CD14-positive monocyte (primary cell): ENCODE results near the gene SLIT1. TPM values are rescaled to one million over a fixed set of nuclear protein-coding genes. Genes with fewer than 3 reads are reported as not detected.

ENCODE experiments used
- DNase-seq, 3 donors: peaks; one replicate each; pipeline ENCODE4 v3.0.0-alpha.2; 2011 to 2022
- H2AFZ ChIP-seq: 2 replicates; pipeline ENCODE4 v1.6.0; 2012; ENCODE audit warnings: mild to moderate bottlenecking, low read depth, low read length, inconsistent platforms; ENCODE audit not compliant: insufficient read depth, poor library complexity, severe bottlenecking
- H3K27ac ChIP-seq, 2 donors: 1 replicate in 1 of 2; 2 replicates in 1 of 2; pipeline ENCODE4 v1.5.1; 2012 to 2013; ENCODE audit warnings: low read length in 2 of 2, control low read depth in 1 of 2, inconsistent platforms in 1 of 2, low read depth in 1 of 2, mild to moderate bottlenecking in 1 of 2
- H3K27me3 ChIP-seq, 2 donors: one replicate each; pipeline versions ENCODE4 v1.6.0 to v1.6.1; 2011 to 2013; ENCODE audit warnings: low read length in 2 of 2; ENCODE audit not compliant: control insufficient read depth in 2 of 2, insufficient read depth in 2 of 2
- H3K36me3 ChIP-seq, 2 donors: replicated peaks in 1 of 2; 1 replicate in 1 of 2; 2 replicates in 1 of 2; pipeline versions ENCODE4 v1.5.1 to v1.6.1; 2012 to 2013; ENCODE audit warnings: low read length in 2 of 2, control low read depth in 1 of 2, inconsistent platforms in 1 of 2, mild to moderate bottlenecking in 1 of 2; ENCODE audit not compliant: insufficient read depth in 2 of 2, control insufficient read depth in 1 of 2
- H3K4me1 ChIP-seq, 2 donors: 1 replicate in 1 of 2; 2 replicates in 1 of 2; pipeline versions ENCODE4 v1.5.1 to v1.6.1; 2012 to 2013; ENCODE audit warnings: low read length in 2 of 2, control low read depth in 1 of 2, inconsistent platforms in 1 of 2, mild to moderate bottlenecking in 1 of 2, moderate library complexity in 1 of 2; ENCODE audit not compliant: insufficient read depth in 2 of 2, control insufficient read depth in 1 of 2
- H3K4me2 ChIP-seq: replicated peaks from 2 replicates; pipeline ENCODE3; 2012; ENCODE audit warnings: low read length, moderate library complexity, mild to moderate bottlenecking; ENCODE audit not compliant: poor library complexity, severe bottlenecking; ENCODE audit errors: extremely low read depth
- H3K4me3 ChIP-seq, 3 experiments: fragments of 200-600 bp in 1 of 3; sonication (generic) in 1 of 3; replicated peaks in 1 of 3; 1 replicate in 2 of 3; 2 replicates in 1 of 3; pipeline ENCODE4 v1.5.1; 2011 to 2013; ENCODE audit warnings: low read length in 3 of 3, mild to moderate bottlenecking in 3 of 3, control low read depth in 2 of 3, low read depth in 2 of 3, inconsistent platforms in 1 of 3, moderate library complexity in 1 of 3
- H3K79me2 ChIP-seq: 2 replicates; pipeline ENCODE4 v1.6.0; 2012; ENCODE audit warnings: mild to moderate bottlenecking, control low read depth, inconsistent platforms, low read length, moderate library complexity; ENCODE audit not compliant: insufficient read depth
- H3K9ac ChIP-seq: 2 replicates; pipeline ENCODE4 v1.6.0; 2017; ENCODE audit warnings: low read length, mild to moderate bottlenecking; ENCODE audit not compliant: insufficient read depth, poor library complexity, severe bottlenecking
- H3K9me3 ChIP-seq, 2 donors: replicated peaks in 1 of 2; 1 replicate in 1 of 2; 2 replicates in 1 of 2; pipeline versions ENCODE4 v1.5.1 to v1.6.1; 2012 to 2013; ENCODE audit warnings: low read length in 2 of 2, control low read depth in 1 of 2; ENCODE audit not compliant: control insufficient read depth in 1 of 2, insufficient read depth in 1 of 2
- H4K20me1 ChIP-seq: 2 replicates; pipeline ENCODE4 v1.6.0; 2012; ENCODE audit warnings: mild to moderate bottlenecking, low read length, control low read depth, moderate library complexity; ENCODE audit not compliant: insufficient read depth
- H3K27ac Mint-ChIP-seq, 7 donors: one replicate each; pipeline ENCODE4 v1.8.0; 2020; ENCODE audit warnings: mild to moderate bottlenecking in 7 of 7, mixed read lengths in 7 of 7, moderate library complexity in 6 of 7, inconsistent platforms in 2 of 7
- H3K27me3 Mint-ChIP-seq, 3 donors: one replicate each; pipeline ENCODE4 v1.8.0; 2021 to 2022; ENCODE audit warnings: low read depth in 3 of 3, mild to moderate bottlenecking in 3 of 3, mixed read lengths in 3 of 3, moderate library complexity in 3 of 3, inconsistent platforms in 1 of 3
- H3K36me3 Mint-ChIP-seq, 2 donors: one replicate each; pipeline ENCODE4 v1.8.0; 2020; ENCODE audit warnings: mixed read lengths in 2 of 2, inconsistent platforms in 1 of 2, mild to moderate bottlenecking in 1 of 2
- H3K4me1 Mint-ChIP-seq: one replicate; pipeline ENCODE4 v1.8.0; 2020; ENCODE audit warnings: mild to moderate bottlenecking, mixed read lengths
- H3K4me3 Mint-ChIP-seq, 2 donors: one replicate each; pipeline ENCODE4 v1.8.0; 2020; ENCODE audit warnings: mild to moderate bottlenecking in 2 of 2, mixed read lengths in 2 of 2, moderate library complexity in 1 of 2
- H3K9me3 Mint-ChIP-seq, 7 donors: one replicate each; pipeline ENCODE4 v1.8.0; 2020 to 2022; ENCODE audit warnings: mixed read lengths in 7 of 7, mild to moderate bottlenecking in 6 of 7, moderate library complexity in 6 of 7, inconsistent platforms in 2 of 7
- CTCF ChIP-seq: fragments of 200-600 bp; IDR thresholded peaks from one replicate; pipeline ENCODE4 v1.8.0; 2022; ENCODE audit warnings: antibody characterized with exemption, mild to moderate bottlenecking
- WGBS: methylation state at CpG from one replicate; pipeline ENCODE4 v1.1.5; 2013; ENCODE audit warnings: missing lambda C conversion rate; ENCODE audit not compliant: insufficient coverage; 5-methylcytosine and 5-hydroxymethylcytosine counted together
- intact Hi-C, 2 donors: fragments of 100-400 bp; cut with micrococcal nuclease; formaldehyde crosslinking; loops; one replicate each; pipeline versions ENCODE4 v1.15.0 to v1.15.1; 2023
- polyA plus RNA-seq, 3 donors: library from polyadenylated mRNA; depleted of rRNA in 1 of 3; unstranded in 2 of 3; stranded (reverse) in 1 of 3; fragments of 300-500 nt in 2 of 3; fragments of >200 nt in 1 of 3; fragmentation: Illumina TruSeq in 2 of 3; gene quantifications; 1 replicate in 2 of 3; 2 replicates in 1 of 3; pipeline ENCODE4 v1.2.3, GENCODE V29; 2012 to 2021

The SLIT1 gene
- polyA plus RNA-seq, 3 donors: 0.05 to 0.81 (median 0.16) TPM

GRCh38 chr10:97057491-97058235 lies 128.1 kb downstream of the SLIT1 start:
- DNase-seq: no peak
- Histone ChIP-seq H2AFZ (no peak overlapping the region), H3K27me3 (peaks cover 0 to 3% of the 10 kb centered on the region in 2 donors), H3K9ac (no peak overlapping the region), H3K4me3 (no peak overlapping the region), H3K9me3 (no peaks in the 10 kb centered on the region), H4K20me1 (no peaks in the 10 kb centered on the region), H3K79me2 (no peaks in the 10 kb centered on the region), H3K27ac (no peak overlapping the region), H3K4me2 (no peak overlapping the region), H3K4me1 (no peaks in the 10 kb centered on the region), H3K36me3 (no peaks in the 10 kb centered on the region)
- no peak for TF ChIP-seq CTCF
- Mint-ChIP-seq H3K4me1 (no peaks in the 10 kb centered on the region), H3K36me3 (no peaks in the 10 kb centered on the region), H3K9me3 (peaks cover 0 to 6% (median 0%) of the 10 kb centered on the region in 7 donors), H3K4me3 (no peak overlapping the region), H3K27me3 (peaks cover 1 to 6% (median 4%) of the 10 kb centered on the region in 3 donors), H3K27ac (no peak overlapping the region)
- intact Hi-C loops: no loop called here
- 100% methylated on average over 1 of the region's 9 CpGs for WGBS

DNA sequence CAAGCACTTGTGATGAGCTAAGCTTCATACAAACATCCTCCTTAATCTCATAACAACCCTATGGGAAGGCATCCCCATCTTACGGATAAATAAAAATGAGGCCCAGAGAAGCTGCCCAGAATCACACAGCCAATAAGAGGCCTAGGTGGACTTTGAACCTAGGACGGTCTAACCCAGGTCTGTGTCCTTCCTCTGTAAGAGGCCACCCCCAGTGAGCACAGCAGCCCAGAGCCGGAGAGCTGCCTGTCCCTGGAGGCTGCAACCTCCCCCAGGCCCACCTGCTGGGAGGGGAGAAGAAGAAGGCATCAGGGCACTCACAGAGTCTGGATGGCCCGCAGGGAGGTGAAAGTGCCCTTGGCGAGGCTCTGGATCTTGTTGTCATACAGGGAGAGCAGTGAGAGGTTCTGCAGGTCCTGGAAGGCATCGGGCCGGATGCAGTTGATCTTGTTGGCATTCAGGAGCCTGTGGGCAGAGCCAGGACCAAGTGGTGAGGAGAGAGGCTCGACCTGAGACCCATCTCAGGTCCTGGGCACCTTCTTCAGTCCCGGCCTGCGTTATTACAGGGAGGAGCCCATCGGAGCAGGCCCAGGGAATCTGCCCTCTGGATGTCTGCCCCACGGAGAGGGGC lies 129.6 kb downstream of the SLIT1 start:
- H3K36me3 Mint-ChIP-seq: no peaks in the 10 kb centered on the region
- Histone ChIP-seq H3K4me1 (no peaks in the 10 kb centered on the region), H2AFZ (no peak overlapping the region), H3K4me3 (no peak overlapping the region), H3K4me2 (no peak overlapping the region), H3K27ac (no peak overlapping the region), H3K36me3 (no peaks in the 10 kb centered on the region), H4K20me1 (no peaks in the 10 kb centered on the region), H3K9ac (no peak overlapping the region), H3K9me3 (no peaks in the 10 kb centered on the region), H3K27me3 (peaks cover 0 to 3% of the 10 kb centered on the region in 2 donors), H3K79me2 (no peaks in the 10 kb centered on the region)
- no peak overlapping the region for H3K4me3 Mint-ChIP-seq
- WGBS: 90% methylated on average over 12 of the region's 12 CpGs
- intact Hi-C loops: no loop called here
- peaks cover 0 to 8% (median 2%) of the 10 kb centered on the region in 7 donors for H3K9me3 Mint-ChIP-seq
- TF ChIP-seq CTCF: no peak
- peaks cover 1 to 10% (median 8%) of the 10 kb centered on the region in 3 donors for H3K27me3 Mint-ChIP-seq
- no peak overlapping the region for H3K27ac Mint-ChIP-seq
- no peaks in the 10 kb centered on the region for H3K4me1 Mint-ChIP-seq
- no peak for DNase-seq
